ENCODE data around the gene CD44.

CD44 gene

DNA sequence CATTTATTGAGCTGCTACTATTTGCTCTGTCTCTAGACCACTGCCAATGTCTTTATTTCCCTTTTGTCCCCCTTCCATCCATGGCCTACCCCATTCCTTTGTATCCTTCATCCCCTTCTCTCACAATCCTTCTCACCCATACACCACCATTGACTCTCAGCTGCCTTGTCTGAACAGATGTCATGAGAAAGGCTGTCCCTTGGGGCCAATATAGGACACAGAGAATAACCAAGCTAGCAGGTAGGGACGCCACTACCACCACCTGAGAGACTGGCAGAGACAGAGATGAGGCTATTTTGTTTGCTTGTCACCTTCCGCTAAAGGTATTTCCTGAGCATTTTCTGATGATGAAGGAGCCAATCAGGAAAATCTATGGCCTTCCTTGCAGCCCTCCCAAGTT, 138.9 kb downstream of the CD44 start:
- no peak overlapping the region for H3K4me3 ChIP-seq (ENCODE audit: low read depth, low read length)
- DNase-seq (ENCODE audit: low read depth): no peak
- TF ChIP-seq, protein P1, sequence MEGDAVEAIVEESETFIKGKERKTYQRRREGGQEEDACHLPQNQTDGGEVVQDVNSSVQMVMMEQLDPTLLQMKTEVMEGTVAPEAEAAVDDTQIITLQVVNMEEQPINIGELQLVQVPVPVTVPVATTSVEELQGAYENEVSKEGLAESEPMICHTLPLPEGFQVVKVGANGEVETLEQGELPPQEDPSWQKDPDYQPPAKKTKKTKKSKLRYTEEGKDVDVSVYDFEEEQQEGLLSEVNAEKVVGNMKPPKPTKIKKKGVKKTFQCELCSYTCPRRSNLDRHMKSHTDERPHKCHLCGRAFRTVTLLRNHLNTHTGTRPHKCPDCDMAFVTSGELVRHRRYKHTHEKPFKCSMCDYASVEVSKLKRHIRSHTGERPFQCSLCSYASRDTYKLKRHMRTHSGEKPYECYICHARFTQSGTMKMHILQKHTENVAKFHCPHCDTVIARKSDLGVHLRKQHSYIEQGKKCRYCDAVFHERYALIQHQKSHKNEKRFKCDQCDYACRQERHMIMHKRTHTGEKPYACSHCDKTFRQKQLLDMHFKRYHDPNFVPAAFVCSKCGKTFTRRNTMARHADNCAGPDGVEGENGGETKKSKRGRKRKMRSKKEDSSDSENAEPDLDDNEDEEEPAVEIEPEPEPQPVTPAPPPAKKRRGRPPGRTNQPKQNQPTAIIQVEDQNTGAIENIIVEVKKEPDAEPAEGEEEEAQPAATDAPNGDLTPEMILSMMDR (conservative IDR thresholded peaks at IDR 0.05; ENCODE audit: low read depth, low read length): no peak

DNA sequence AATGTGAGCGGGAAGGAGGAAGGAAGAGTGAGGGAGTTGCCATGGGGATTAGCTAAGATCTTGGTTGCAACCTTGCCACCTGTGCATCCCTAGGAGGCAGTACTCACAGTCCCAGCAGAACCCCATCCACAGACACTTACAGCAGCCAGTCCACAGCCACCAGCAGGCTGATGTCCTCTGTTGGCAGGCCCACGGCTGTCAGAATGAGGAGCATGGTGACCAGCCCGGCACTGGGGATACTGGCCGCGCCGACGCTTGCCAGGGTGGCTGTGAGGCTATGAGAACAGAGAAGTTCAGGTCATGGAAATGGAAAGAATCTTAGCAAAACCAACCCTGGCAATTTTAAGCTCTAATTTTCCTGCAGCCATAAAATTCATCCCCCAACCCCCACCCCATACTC, 141.8 kb downstream of the CD44 start:
- no peak overlapping the region for H3K4me3 ChIP-seq (ENCODE audit: low read depth, low read length)
- no peak for DNase-seq (ENCODE audit: low read depth)
- TF ChIP-seq, protein P1 (conservative IDR thresholded peaks at IDR 0.05; ENCODE audit: low read depth, low read length): no peak

DNA sequence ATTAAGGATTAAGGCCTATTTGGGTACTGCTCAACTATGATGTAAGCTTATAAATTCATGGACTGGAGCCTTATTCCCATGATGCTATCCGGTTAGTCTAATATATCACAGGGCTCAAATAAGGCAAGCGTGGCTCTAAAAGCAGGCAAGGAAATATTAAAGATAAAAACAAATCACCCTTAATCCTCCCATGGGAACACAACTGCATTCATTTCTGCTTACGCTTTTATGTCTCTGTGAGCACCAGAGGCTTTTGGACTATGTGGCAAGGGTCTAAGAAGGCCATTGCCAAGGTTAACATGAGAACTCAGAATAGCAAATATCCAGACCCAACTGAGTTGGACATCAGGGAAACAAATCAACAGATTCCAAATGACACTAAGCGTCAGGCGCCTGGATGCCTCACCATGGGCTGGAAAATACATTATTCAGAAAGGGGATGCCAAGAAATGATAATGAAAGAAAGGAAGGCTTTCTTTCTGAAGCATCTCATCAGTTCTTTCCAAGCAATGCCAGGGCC, 142.3 kb downstream of the CD44 start:
- TF ChIP-seq, protein P1 (conservative IDR thresholded peaks at IDR 0.05; ENCODE audit: low read depth, low read length): no peak

More for the DNA sequence above, 142.3 kb downstream of the CD44 start:
- DNase-seq (ENCODE audit: low read depth): no peak
- no peak overlapping the region for H3K4me3 ChIP-seq (ENCODE audit: low read depth, low read length)
